ENCODE measurements around the gene TBC1D22A.

The TBC1D22A gene

GRCh38 chr22:46996595-46997310 lies 234.3 kb downstream of the TBC1D22A start:
- H3K9me3 ChIP-seq = no peaks in the 10 kb centered on the region
- peaks cover 3 to 32% (median 14%) of the 10 kb centered on the region in 3 donors for H3K36me3 ChIP-seq
- no peak for DNase-seq
- H3K4me1 ChIP-seq = peaks cover 0 to 4% (median 0%) of the 10 kb centered on the region in 4 donors
- no peak overlapping the region for H3K4me3 ChIP-seq
- no peak overlapping the region for H3K27ac ChIP-seq
- TF ChIP-seq, protein P1, sequence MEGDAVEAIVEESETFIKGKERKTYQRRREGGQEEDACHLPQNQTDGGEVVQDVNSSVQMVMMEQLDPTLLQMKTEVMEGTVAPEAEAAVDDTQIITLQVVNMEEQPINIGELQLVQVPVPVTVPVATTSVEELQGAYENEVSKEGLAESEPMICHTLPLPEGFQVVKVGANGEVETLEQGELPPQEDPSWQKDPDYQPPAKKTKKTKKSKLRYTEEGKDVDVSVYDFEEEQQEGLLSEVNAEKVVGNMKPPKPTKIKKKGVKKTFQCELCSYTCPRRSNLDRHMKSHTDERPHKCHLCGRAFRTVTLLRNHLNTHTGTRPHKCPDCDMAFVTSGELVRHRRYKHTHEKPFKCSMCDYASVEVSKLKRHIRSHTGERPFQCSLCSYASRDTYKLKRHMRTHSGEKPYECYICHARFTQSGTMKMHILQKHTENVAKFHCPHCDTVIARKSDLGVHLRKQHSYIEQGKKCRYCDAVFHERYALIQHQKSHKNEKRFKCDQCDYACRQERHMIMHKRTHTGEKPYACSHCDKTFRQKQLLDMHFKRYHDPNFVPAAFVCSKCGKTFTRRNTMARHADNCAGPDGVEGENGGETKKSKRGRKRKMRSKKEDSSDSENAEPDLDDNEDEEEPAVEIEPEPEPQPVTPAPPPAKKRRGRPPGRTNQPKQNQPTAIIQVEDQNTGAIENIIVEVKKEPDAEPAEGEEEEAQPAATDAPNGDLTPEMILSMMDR (IDR thresholded peaks at IDR 0.05) = no peak
- H3K27me3 ChIP-seq = no peaks in the 10 kb centered on the region
- intact Hi-C loops (cut with DNase I; ENCODE audit: low total_unique reads) = no loop called here

DNA sequence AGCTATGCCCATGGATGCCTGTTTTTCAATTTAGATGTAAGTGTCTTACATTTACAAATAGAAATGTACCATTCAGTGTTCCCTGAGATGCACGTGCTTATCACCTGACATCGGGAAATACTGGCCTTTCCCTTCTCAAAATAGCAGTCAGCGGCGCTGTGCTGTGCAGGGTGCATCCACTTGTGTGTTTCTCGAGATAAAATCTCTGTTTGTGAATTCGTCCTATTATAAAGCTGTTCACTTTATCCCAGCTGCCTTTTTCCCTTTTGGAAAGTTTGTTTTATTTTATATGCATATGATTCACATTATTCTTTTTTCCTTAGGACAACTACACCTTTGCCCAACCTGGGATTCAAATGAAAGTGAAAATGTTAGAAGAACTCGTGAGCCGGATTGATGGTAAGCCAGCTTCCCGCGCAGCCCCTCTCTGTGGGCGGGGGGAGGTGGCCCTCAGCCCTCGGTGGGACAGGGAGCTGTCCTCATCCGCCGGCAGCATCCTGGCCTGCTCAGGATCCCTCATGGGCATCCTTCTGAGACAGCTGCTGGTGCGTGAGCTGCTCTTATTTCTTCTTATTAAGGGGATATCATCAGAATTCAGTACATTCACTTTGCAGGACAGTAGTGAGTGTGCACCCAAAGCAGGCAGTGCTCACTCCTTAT lies 235.0 kb downstream of the TBC1D22A start:
- intact Hi-C loops (cut with DNase I; ENCODE audit: low total_unique reads) = no loop called here
- no peak overlapping the region for H3K27ac ChIP-seq
- TF ChIP-seq, protein P1 (IDR thresholded peaks at IDR 0.05) = no peak
- H3K9me3 ChIP-seq = no peaks in the 10 kb centered on the region
- no peaks in the 10 kb centered on the region for H3K27me3 ChIP-seq
- no peak for DNase-seq
- peaks cover 0 to 26% (median 14%) of the 10 kb centered on the region in 3 donors for H3K36me3 ChIP-seq
- no peak overlapping the region for H3K4me3 ChIP-seq
- peaks cover 0 to 4% (median 0%) of the 10 kb centered on the region in 4 donors for H3K4me1 ChIP-seq

DNA sequence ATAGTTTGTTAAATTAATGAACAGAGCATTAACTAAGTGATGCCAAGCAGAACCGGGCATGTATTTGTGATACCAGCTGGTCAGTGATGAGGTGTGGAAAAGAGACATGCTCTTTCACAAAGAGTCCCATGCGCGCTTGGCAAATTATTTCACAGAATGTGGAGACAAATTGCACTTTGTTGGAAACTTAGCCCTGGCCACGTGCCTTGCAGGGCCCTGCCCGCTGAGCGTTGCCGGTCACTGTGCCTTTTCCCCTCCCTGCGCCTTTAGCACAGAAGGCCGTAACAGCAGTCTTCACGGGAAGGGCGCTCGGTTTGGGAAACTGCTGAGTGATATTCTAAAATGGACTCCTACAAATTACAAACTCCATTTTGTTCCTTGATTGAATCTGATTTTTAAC lies 235.9 kb downstream of the TBC1D22A start:
- TF ChIP-seq, protein P1 (IDR thresholded peaks at IDR 0.05) = no peak
- intact Hi-C loops (cut with DNase I; ENCODE audit: low total_unique reads) = no loop called here
- H3K27me3 ChIP-seq = no peaks in the 10 kb centered on the region
- no peaks in the 10 kb centered on the region for H3K9me3 ChIP-seq
- DNase-seq = no peak
- H3K36me3 ChIP-seq = peaks cover 0 to 26% (median 14%) of the 10 kb centered on the region in 3 donors
- no peak overlapping the region for H3K27ac ChIP-seq
- H3K4me3 ChIP-seq = no peak overlapping the region
- H3K4me1 ChIP-seq = peaks cover 0 to 4% (median 0%) of the 10 kb centered on the region in 4 donors

DNA sequence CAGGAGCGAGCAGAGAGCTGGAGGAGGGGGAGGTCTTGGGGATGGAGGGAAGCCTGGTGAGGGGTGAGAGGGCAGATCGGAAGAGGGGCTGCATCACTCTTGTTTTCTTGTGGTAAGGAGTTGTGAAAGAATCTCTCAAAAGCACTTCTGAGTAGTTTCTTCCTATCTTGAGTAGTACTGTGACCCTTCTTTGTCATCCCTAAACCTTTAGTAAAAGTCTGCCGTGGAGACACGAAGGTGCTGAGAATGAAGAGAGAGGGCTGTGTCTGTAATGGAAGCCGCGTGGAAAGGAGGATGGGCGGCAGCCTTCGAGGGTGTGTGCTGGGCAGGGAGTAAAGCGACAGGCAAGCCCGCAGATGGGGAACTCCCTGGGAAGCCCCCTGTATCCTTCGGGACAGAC lies 237.8 kb downstream of the TBC1D22A start:
- Histone ChIP-seq H3K4me3 (no peak overlapping the region), H3K27me3 (no peaks in the 10 kb centered on the region), H3K9me3 (no peaks in the 10 kb centered on the region), H3K27ac (no peak overlapping the region), H3K4me1 (no peaks in the 10 kb centered on the region), H3K36me3 (peaks cover 0 to 24% (median 14%) of the 10 kb centered on the region in 3 donors)
- TF ChIP-seq, protein P1 (IDR thresholded peaks at IDR 0.05) = no peak
- no peak for DNase-seq
- intact Hi-C loops (cut with DNase I; ENCODE audit: low total_unique reads) = no loop called here

GRCh38 chr22:47000888-47001287 lies 238.4 kb downstream of the TBC1D22A start:
- TF ChIP-seq, protein P1 (IDR thresholded peaks at IDR 0.05) = no peak
- DNase-seq = no peak
- intact Hi-C loops (cut with DNase I; ENCODE audit: low total_unique reads) = no loop called here
- Histone ChIP-seq H3K4me3 (no peak overlapping the region), H3K4me1 (no peaks in the 10 kb centered on the region), H3K36me3 (peaks cover 0 to 19% (median 14%) of the 10 kb centered on the region in 3 donors), H3K27ac (no peak overlapping the region), H3K9me3 (no peaks in the 10 kb centered on the region), H3K27me3 (no peaks in the 10 kb centered on the region)
